ENCODE results near the gene ELMOD2. TPM values are rescaled to one million over a fixed set of nuclear protein-coding genes. Genes with fewer than 3 reads are reported as not detected.

ELMOD2 gene
- total RNA-seq, result 28.7 and 30.2 TPM in 2 replicates

DNA sequence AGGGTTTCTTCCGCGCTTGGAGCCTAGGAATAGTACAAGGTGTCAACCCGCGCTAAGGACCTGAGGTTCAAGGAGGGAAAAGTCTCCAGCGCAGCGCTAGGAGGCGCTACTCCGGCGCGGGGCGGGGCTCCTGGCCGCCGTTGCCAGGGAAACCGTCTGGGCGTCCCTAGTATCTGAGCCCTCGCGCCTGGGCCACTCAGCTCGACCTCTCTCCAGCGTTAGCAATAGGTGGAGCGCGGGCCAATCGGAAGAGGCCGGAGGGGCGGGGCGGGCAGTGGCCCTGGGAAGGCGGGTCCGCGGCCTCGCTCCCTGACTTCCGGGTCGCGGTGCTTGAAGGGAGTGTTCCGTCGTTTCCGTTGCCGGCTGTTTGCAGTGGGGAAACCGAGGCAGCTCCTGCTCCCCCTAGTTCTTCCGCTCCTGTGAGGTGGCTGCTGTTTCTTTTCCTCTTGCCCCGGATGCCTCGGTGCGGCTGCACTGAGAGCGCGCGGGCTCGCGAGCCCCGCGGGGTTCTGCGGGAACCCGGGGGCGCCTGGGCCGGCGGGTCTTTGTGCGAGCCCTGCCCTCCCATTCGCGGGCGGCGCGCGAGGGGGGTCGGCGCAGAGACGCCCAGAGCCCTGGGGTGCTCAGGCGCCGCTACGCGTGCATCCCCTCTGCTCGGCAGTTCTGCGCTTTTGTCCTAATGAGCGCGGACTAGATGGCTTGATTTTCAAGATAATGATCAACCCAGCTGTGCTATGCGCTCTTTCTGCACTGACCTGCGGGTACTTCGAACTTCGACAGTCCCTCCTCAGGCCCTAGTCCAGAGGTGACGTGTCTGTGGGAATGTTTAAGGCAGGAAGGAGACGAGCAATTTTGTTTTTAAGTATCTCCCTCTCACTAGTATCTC lies at the start of gene ELMOD2:
TSS of gene ELMOD2 (plus strand) at position 312 of the 886 bp plus-strand sequence. CDS start 1,261 bp downstream, outside the sequence.

DNA sequence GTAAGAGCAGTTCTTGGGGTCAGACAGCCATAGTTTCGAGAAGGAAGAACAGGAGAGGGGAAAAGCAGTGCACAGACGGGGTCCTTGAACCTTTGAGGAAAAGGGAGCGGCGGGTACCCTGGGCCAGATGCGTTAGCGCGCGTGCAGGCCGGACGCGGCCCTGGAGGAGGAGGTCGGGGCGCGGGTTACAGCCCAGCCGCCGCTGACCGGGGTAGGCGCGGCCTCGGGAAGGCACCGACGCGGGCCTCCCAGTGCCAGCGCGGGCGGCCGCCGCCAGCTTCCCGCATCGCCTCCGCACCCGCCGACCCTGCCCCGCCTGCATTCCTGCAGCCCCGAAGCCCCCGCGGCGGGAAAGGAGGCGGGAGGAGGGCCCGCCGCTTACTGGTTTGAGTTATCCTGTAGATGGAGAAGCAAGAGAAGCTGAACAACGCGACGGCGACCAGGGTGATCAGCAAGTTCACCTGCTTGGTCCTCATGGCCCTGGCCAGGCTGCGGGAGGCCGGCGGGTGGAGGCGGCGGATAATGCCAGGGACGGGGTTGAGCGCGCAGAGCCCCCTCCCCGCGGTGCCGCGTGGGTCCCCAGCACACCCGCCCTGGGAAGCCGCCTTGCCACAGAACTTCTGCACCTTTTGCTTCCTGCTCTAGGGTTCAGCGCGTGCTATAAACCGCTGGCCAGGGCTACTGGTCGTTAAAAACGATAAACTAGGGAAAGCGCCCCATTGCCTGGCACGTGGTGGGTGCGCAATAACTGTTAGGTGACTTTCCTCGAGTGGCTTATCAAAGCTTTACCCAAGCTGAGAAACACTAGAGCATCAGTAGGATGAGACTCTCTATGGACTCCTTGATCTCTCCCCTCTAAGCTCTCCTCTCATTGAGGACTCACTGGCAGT lies 26.0 kb upstream of the ELMOD2 start, which contains the start of gene MGAT4D:
TSS of gene MGAT4D (minus strand) at position 547 of the 890 bp plus-strand sequence. CDS start at position 476, 71 bp downstream.

GRCh38 chr4:140568507-140569306 lies 44.7 kb downstream of the ELMOD2 start, which contains the start of gene UCP1:
Gene UCP1 (minus strand): TSS chr4:140568961. CDS start chr4:140568729, 232 bp downstream.

Small RNAs within 50 kb of the gene (small RNA-seq; reads per million reads assigned to genes)
- gene AC108019.1 (not detected), gene RN7SL152P (not detected)

Other genes with a start within 250 kb of the ELMOD2 start
- gene SCOC, start 150.5 kb upstream of the ELMOD2 start, total RNA-seq, result 86.0 and 93.3 TPM in 2 replicates
- 0.13 and 2.0 TPM in 2 replicates for gene CLGN, start 96.5 kb upstream of the ELMOD2 start, total RNA-seq
- gene MGAT4D, start 25.9 kb upstream of the ELMOD2 start, total RNA-seq, result not detected in 2 replicates
- not detected in 2 replicates for gene UCP1, start 44.8 kb downstream of the ELMOD2 start, total RNA-seq
- gene TBC1D9, start 232.2 kb downstream of the ELMOD2 start, total RNA-seq, result 57.1 and 60.4 TPM in 2 replicates

Measured in thoracic aorta endothelial cell (primary cell).